Measurements from ENCODE around the gene DARS1.

GRCh38 chr2:135948642-135949355 lies 36.6 kb downstream of the DARS1 start:
- TF ChIP-seq CTCF (tag by site-specific recombination; IDR thresholded peaks at IDR 0.05) (no peak), ZNF23 (tag by site-specific recombination; IDR thresholded peaks at IDR 0.05; ENCODE audit: borderline replicate concordance) (no peak), ZNF274 (IDR thresholded peaks at IDR 0.05; ENCODE audit: low read length) (no peak), ZNF274 (tag by site-specific recombination; IDR thresholded peaks at IDR 0.05; ENCODE audit: borderline replicate concordance) (no peak), HOXC10 (CRISPR knock-in tag; IDR thresholded peaks at IDR 0.05) (no peak), SP2 (tag by site-specific recombination; IDR thresholded peaks at IDR 0.05) (no peak), ZNF677 (tag by site-specific recombination; IDR thresholded peaks at IDR 0.05) (no peak), ZNF280D (tag by site-specific recombination; IDR thresholded peaks at IDR 0.05) (no peak), ZNF10 (tag by site-specific recombination; IDR thresholded peaks at IDR 0.05) (no peak), KLF16 (tag by site-specific recombination; IDR thresholded peaks at IDR 0.05) (no peak), TRIM28 (IDR thresholded peaks at IDR 0.05; ENCODE audit: borderline replicate concordance, low read length) (no peak), ZNF701 (tag by site-specific recombination; IDR thresholded peaks at IDR 0.05) (no peak)
- TF ChIP-seq, protein P1, sequence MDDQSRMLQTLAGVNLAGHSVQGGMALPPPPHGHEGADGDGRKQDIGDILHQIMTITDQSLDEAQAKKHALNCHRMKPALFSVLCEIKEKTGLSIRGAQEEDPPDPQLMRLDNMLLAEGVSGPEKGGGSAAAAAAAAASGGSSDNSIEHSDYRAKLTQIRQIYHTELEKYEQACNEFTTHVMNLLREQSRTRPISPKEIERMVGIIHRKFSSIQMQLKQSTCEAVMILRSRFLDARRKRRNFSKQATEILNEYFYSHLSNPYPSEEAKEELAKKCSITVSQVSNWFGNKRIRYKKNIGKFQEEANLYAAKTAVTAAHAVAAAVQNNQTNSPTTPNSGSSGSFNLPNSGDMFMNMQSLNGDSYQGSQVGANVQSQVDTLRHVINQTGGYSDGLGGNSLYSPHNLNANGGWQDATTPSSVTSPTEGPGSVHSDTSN (CRISPR knock-in tag; IDR thresholded peaks at IDR 0.05): no peak
- TF ChIP-seq, protein P2, sequence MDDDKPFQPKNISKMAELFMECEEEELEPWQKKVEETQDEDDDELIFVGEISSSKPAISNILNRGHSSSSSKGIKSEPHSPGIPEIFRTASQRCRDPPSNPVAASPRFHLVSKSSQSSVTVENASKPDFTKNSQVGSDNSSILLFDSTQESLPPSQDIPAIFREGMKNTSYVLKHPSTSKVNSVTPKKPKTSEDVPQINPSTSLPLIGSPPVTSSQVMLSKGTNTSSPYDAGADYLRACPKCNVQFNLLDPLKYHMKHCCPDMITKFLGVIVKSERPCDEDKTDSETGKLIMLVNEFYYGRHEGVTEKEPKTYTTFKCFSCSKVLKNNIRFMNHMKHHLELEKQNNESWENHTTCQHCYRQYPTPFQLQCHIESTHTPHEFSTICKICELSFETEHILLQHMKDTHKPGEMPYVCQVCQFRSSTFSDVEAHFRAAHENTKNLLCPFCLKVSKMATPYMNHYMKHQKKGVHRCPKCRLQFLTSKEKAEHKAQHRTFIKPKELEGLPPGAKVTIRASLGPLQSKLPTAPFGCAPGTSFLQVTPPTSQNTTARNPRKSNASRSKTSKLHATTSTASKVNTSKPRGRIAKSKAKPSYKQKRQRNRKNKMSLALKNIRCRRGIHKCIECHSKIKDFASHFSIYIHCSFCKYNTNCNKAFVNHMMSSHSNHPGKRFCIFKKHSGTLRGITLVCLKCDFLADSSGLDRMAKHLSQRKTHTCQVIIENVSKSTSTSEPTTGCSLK (tag by site-specific recombination; IDR thresholded peaks at IDR 0.05): no peak

All from HEK293 (cell line).